HepG2 (cell line): ENCODE measurements around the gene EMC9. TPM values are rescaled to one million over a fixed set of nuclear protein-coding genes. Genes with fewer than 3 reads are reported as not detected.
A peak's percentile ranks its signal among the peaks of the same experiment; 100 is the strongest.

Experiments used
- ARID3A ChIP-seq: IDR thresholded peaks from 2 replicates; pipeline ENCODE4 v1.6.1; 2012; ENCODE audit warnings: low read depth, low read length, improper control_type of control experiment
- CSRNP2 ChIP-seq: sonication (generic); formaldehyde crosslinking; conservative IDR thresholded peaks from 2 replicates; pipeline ENCODE4 v1.8.0; 2022; ENCODE audit warnings: low read depth, missing genetic modification reagents
- DBP ChIP-seq: sonication (generic); formaldehyde crosslinking; IDR thresholded peaks from 2 replicates; pipeline ENCODE4 v1.4.0; 2020; ENCODE audit warnings: missing genetic modification reagents; ENCODE audit errors: not compliant biosample characterization
- FOXJ3 ChIP-seq: sonication (generic); formaldehyde crosslinking; IDR thresholded peaks from 2 replicates; pipeline ENCODE4 v1.4.0; 2020; ENCODE audit warnings: missing genetic modification reagents, mild to moderate bottlenecking, borderline replicate concordance
- FOXK1 ChIP-seq: sonication (generic); formaldehyde crosslinking; IDR thresholded peaks from 2 replicates; pipeline ENCODE4 v1.4.0; 2020; ENCODE audit warnings: low read depth, missing genetic modification reagents, borderline replicate concordance
- GMEB2 ChIP-seq: IDR thresholded peaks from 2 replicates; pipeline ENCODE4 v1.6.1; 2016; ENCODE audit warnings: missing biosample characterization, missing genetic modification reagents, low read depth
- GTF2F1 ChIP-seq: fragments of 150-350 bp; IDR thresholded peaks from 2 replicates; pipeline ENCODE4 v1.6.1; 2014; ENCODE audit warnings: low read length
- HNRNPK ChIP-seq: fragments of 200-400 bp; formaldehyde crosslinking; IDR thresholded peaks from 2 replicates; pipeline ENCODE4 v1.6.1; 2018; ENCODE audit warnings: low read length, low read depth, moderate library complexity, mild to moderate bottlenecking; ENCODE audit not compliant: poor library complexity, severe bottlenecking
- NPAS2 ChIP-seq: sonication (generic); formaldehyde crosslinking; IDR thresholded peaks from 2 replicates; pipeline ENCODE4 v1.8.0; 2022; ENCODE audit warnings: mild to moderate bottlenecking, missing genetic modification reagents, borderline replicate concordance
- PAXIP1 ChIP-seq: sonication (generic); formaldehyde crosslinking; conservative IDR thresholded peaks from 2 replicates; pipeline ENCODE4 v1.4.0; 2020; ENCODE audit warnings: mild to moderate bottlenecking, missing genetic modification reagents, moderate library complexity
- RBM39 ChIP-seq: fragments of 200-400 bp; formaldehyde crosslinking; IDR thresholded peaks from one replicate; pipeline ENCODE4 v1.6.1; 2018; ENCODE audit warnings: antibody characterized with exemption, mild to moderate bottlenecking, low read depth, low read length; ENCODE audit not compliant: poor library complexity, severe bottlenecking
- SMAD1 ChIP-seq: sonication (generic); formaldehyde crosslinking; IDR thresholded peaks from 2 replicates; pipeline ENCODE4 v1.4.0; 2020; ENCODE audit warnings: missing genetic modification reagents, low read depth, mild to moderate bottlenecking, borderline replicate concordance
- SNAPC5 ChIP-seq: sonication (generic); formaldehyde crosslinking; IDR thresholded peaks from 2 replicates; pipeline ENCODE4 v1.8.1; 2023; ENCODE audit warnings: mild to moderate bottlenecking, missing genetic modification reagents, borderline replicate concordance
- SP4 ChIP-seq: sonication (generic); formaldehyde crosslinking; IDR thresholded peaks from 2 replicates; pipeline ENCODE4 v1.8.1; 2023; ENCODE audit warnings: mild to moderate bottlenecking, missing genetic modification reagents
- ZFP36L2 ChIP-seq: sonication (generic); formaldehyde crosslinking; IDR thresholded peaks from 2 replicates; pipeline ENCODE4 v1.4.0; 2020; ENCODE audit warnings: missing genetic modification reagents
- ZNF354B ChIP-seq: sonication (generic); formaldehyde crosslinking; IDR thresholded peaks from 2 replicates; pipeline ENCODE4 v1.8.0; 2022; ENCODE audit warnings: mild to moderate bottlenecking, missing genetic modification reagents
- ZNF431 ChIP-seq: sonication (generic); formaldehyde crosslinking; IDR thresholded peaks from 2 replicates; pipeline ENCODE4 v1.9.0; 2022; ENCODE audit warnings: missing genetic modification reagents, low read depth, mild to moderate bottlenecking, borderline replicate concordance
- ZNF777 ChIP-seq: sonication (generic); formaldehyde crosslinking; IDR thresholded peaks from 2 replicates; pipeline ENCODE4 v1.4.0; 2020; ENCODE audit warnings: missing genetic modification reagents
- polyA plus RNA-seq, 8 experiments: library from polyadenylated mRNA; depleted of rRNA in 3 of 8; stranded (reverse) in 7 of 8; unstranded in 1 of 8; fragments of >200 nt; fragmentation: Illumina TruSeq in 4 of 8; extraction: Trizol in 4 of 8; gene quantifications; 2 replicates each; pipeline versions ENCODE4 v1.2.1 to v1.2.3, GENCODE V29; 2011 to 2016; ENCODE audit warnings: low read depth in 4 of 8, missing spikeins in 1 of 8, mixed read lengths in 1 of 8; ENCODE audit not compliant: insufficient read depth in 1 of 8
- total RNA-seq, 5 experiments: library from RNA; depleted of rRNA; stranded (reverse); fragments of >200 nt; fragmentation: Illumina TruSeq; extraction: Trizol; gene quantifications; 2 replicates each; pipeline ENCODE4 v1.2.3, GENCODE V29; 2016; ENCODE audit warnings: low read depth in 1 of 5

EMC9 gene
- total and polyA plus RNA-seq, 2 of the 13 experiments (the other 11 are each of a cell fraction or from before 2014, with no cell fraction given), result 60.5 to 78.7 TPM

- TF ChIP-seq PAXIP1 (CRISPR knock-in tag) (peak; percentile 76), SMAD1 (peak; percentile 98), ZNF354B (no peak; the same call in 1 of the 2 replicates), FOXK1 (CRISPR knock-in tag) (peak; percentile 62; the same call in 1 of the 2 replicates), ZNF431 (CRISPR knock-in tag) (no peak), FOXJ3 (CRISPR knock-in tag) (no peak), GTF2F1 (no peak), ARID3A (no peak), DBP (CRISPR knock-in tag) (peak; percentile 70), NPAS2 (CRISPR knock-in tag) (no peak), RBM39 (peak; percentile 73), GMEB2 (CRISPR knock-in tag) (peak; percentile 40; the same call in 1 of the 2 replicates), ZFP36L2 (0 out of 2 replicates have a peak, but pooled peaks have one; percentile 87), SNAPC5 (CRISPR knock-in tag) (no peak), HNRNPK (peak; percentile 83), ZNF777 (CRISPR knock-in tag) (peak; percentile 72), SP4 (CRISPR knock-in tag) (no peak), CSRNP2 (CRISPR knock-in tag) (no peak)
Measured at GRCh38 chr14:24135834-24136683, 5.3 kb downstream of the EMC9 start, which contains the start of gene PSME1 (continued).
